Fibroblast of lung (primary cell): ENCODE measurements around the gene SNRNP200. TPM values are rescaled to one million over a fixed set of nuclear protein-coding genes. Genes with fewer than 3 reads are reported as not detected.
"Not testable (repeated sequence)": the region's sequence is repeated elsewhere in the genome, so short reads cannot be mapped to it uniquely, and the experiment has no call there.

Source experiments
- DNase-seq, 2 donors: peaks; one replicate each; pipeline versions ENCODE4 v3.0.0 to v3.0.0-alpha.2; 2010; ENCODE audit warnings: low read depth in 2 of 2
- H2AFZ ChIP-seq: 2 replicates; pipeline ENCODE4 v1.5.1; 2012; ENCODE audit warnings: low read length, control low read depth, inconsistent platforms
- H3K27ac ChIP-seq: 2 replicates; pipeline ENCODE4 v1.5.1; 2011; ENCODE audit warnings: low read length, control low read depth; ENCODE audit not compliant: insufficient read depth
- H3K27me3 ChIP-seq: 2 replicates; pipeline ENCODE4 v1.5.1; 2011; ENCODE audit warnings: mild to moderate bottlenecking, low read length; ENCODE audit not compliant: control insufficient read depth, insufficient read depth
- H3K36me3 ChIP-seq: 2 replicates; pipeline ENCODE4 v1.5.1; 2011; ENCODE audit warnings: low read length; ENCODE audit not compliant: control insufficient read depth, insufficient read depth
- H3K4me1 ChIP-seq: 2 replicates; pipeline ENCODE4 v1.5.1; 2011; ENCODE audit warnings: low read length; ENCODE audit not compliant: control insufficient read depth, insufficient read depth; ENCODE audit errors: extremely low read depth
- H3K4me2 ChIP-seq: 2 replicates; pipeline ENCODE4 v1.5.1; 2011; ENCODE audit warnings: low read length, control low read depth; ENCODE audit not compliant: insufficient read depth; ENCODE audit errors: extremely low read depth
- H3K4me3 ChIP-seq, 4 experiments: fragments of 200-600 bp in 1 of 4; sonication (generic) in 1 of 4; replicated peaks in 1 of 4; 2 replicates each; pipeline ENCODE4 v1.5.1; 2011 to 2016; ENCODE audit warnings: low read length in 4 of 4, low read depth in 3 of 4, mild to moderate bottlenecking in 3 of 4, control low read depth in 2 of 4, inconsistent platforms in 1 of 4, mixed read lengths in 1 of 4; ENCODE audit not compliant: insufficient read depth in 1 of 4; ENCODE audit errors: control extremely low read depth in 1 of 4
- H3K79me2 ChIP-seq: 2 replicates; pipeline ENCODE4 v1.5.1; 2012; ENCODE audit warnings: mild to moderate bottlenecking, low read length, inconsistent platforms; ENCODE audit not compliant: control insufficient read depth, insufficient read depth
- H3K9ac ChIP-seq: 2 replicates; pipeline ENCODE4 v1.5.1; 2011; ENCODE audit warnings: mild to moderate bottlenecking, low read length, control low read depth; ENCODE audit not compliant: insufficient read depth
- H3K9me3 ChIP-seq: 2 replicates; pipeline ENCODE4 v1.5.1; 2012; ENCODE audit warnings: low read depth, low read length; ENCODE audit not compliant: control insufficient read depth, insufficient read depth
- H4K20me1 ChIP-seq: 2 replicates; pipeline ENCODE4 v1.5.1; 2011; ENCODE audit warnings: low read length; ENCODE audit not compliant: control insufficient read depth, insufficient read depth; ENCODE audit errors: extremely low read depth
- CTCF ChIP-seq, 2 donors: IDR thresholded peaks in 1 of 2; conservative IDR thresholded peaks in 1 of 2; 1 replicate in 1 of 2; 2 replicates in 1 of 2; pipeline ENCODE4 v1.5.1; 2011 to 2012; ENCODE audit warnings: low read length in 2 of 2, control low read depth in 1 of 2, inconsistent platforms in 1 of 2, low read depth in 1 of 2, mild to moderate bottlenecking in 1 of 2
- EZH2 ChIP-seq: IDR thresholded peaks from 2 replicates; pipeline ENCODE4 v1.5.1; 2012; ENCODE audit warnings: low read length, control low read depth, mild to moderate bottlenecking; ENCODE audit errors: missing control alignments
- polyA plus RNA-seq, 2 donors: library from polyadenylated mRNA; depleted of rRNA in 1 of 2; stranded (reverse) in 1 of 2; unstranded in 1 of 2; fragments of >200 nt; gene quantifications; 2 replicates each; pipeline ENCODE4 v1.2.1, GENCODE V29; 2011 to 2012; ENCODE audit warnings: missing spikeins in 1 of 2
- total RNA-seq: library from RNA; depleted of rRNA; stranded (reverse); fragments of >200 nt; gene quantifications from 2 replicates; pipeline ENCODE4 v1.2.1, GENCODE V29; 2014

Gene SNRNP200
- total and polyA plus RNA-seq, 2 donors (not counting 1 experiment from before 2014, with no cell fraction given), result 49.4 to 65.0 TPM

DNA sequence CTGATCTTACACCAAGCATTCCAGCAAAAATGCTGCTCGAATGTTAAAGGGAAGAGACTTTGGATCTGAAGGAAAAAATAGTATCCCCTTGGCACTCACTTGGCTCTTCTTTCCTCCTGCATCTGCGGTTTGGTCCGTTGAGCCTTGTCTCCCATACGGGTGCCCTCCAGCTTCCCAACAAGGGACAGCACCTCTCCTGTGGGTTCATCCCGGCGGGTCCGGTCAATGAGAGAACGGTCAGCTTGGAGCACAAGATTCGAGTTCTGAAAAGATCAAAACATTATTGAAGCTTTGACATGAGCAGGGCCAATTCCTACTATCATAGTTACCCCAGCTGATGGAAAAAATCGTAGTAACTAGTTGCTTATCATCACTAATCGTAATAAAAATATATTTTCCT is 740 bp downstream of the SNRNP200 start:
- Histone ChIP-seq H3K36me3 (peaks cover 16% of the 10 kb centered on the region), H4K20me1 (no peaks in the 10 kb centered on the region), H3K4me3 (peak overlapping the region; percentile 62 to 99 (median 95)), H2AFZ (no peak overlapping the region), H3K27ac (peak overlapping the region; percentile 81), H3K79me2 (peaks cover 15% of the 10 kb centered on the region), H3K4me1 (peaks cover 5% of the 10 kb centered on the region), H3K27me3 (no peaks in the 10 kb centered on the region), H3K4me2 (peak overlapping the region; percentile 61), H3K9me3 (no peaks in the 10 kb centered on the region), H3K9ac (no peak overlapping the region)
- TF ChIP-seq CTCF (conservative IDR thresholded peaks at IDR 0.05 in 1 of 2, IDR thresholded peaks at IDR 0.05 in 1 of 2; ENCODE audit: low read depth in 1 of 2, low read length in 2 of 2) (no peak), EZH2 (no peak)
- no peak for DNase-seq

DNA sequence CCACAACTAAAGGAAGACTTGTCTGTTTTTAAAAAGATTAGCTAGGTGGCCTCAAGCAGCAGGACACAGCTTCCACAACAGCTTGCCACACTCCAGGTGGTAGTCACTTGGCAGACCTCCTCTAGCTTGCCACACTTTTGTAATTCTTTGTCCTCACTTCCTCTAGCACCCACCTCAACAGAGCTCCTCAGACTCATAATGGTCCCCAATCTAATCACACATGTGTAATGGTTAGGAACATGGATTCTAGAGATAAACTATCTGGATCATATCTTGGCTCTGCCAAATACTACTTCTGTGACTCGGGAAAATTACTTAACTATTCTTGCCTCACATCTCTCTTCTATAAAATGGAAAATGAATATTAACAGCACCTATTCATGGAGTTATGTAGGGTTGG is 3.5 kb downstream of the SNRNP200 start:
- TF ChIP-seq EZH2 (no peak), CTCF (conservative IDR thresholded peaks at IDR 0.05 in 1 of 2, IDR thresholded peaks at IDR 0.05 in 1 of 2; ENCODE audit: low read depth in 1 of 2, low read length in 2 of 2) (no peak)
- Histone ChIP-seq H2AFZ (no peak overlapping the region), H3K9ac (no peak overlapping the region), H3K4me1 (peaks cover 5% of the 10 kb centered on the region), H3K4me2 (no peak overlapping the region), H4K20me1 (no peaks in the 10 kb centered on the region), H3K4me3 (no peak overlapping the region), H3K9me3 (no peaks in the 10 kb centered on the region), H3K27me3 (no peaks in the 10 kb centered on the region), H3K27ac (no peak overlapping the region), H3K79me2 (peaks cover 15% of the 10 kb centered on the region), H3K36me3 (peaks cover 33% of the 10 kb centered on the region)
- no peak for DNase-seq

- H3K36me3 ChIP-seq, result peaks cover 47% of the 10 kb centered on the region
- no peaks in the 10 kb centered on the region for H3K9me3 ChIP-seq
- no peak overlapping the region for H2AFZ ChIP-seq
- H3K79me2 ChIP-seq, result no peaks in the 10 kb centered on the region
- no peaks in the 10 kb centered on the region for H4K20me1 ChIP-seq
- DNase-seq, result no peak
- TF ChIP-seq CTCF (conservative IDR thresholded peaks at IDR 0.05 in 1 of 2, IDR thresholded peaks at IDR 0.05 in 1 of 2; ENCODE audit: low read depth in 1 of 2, low read length in 2 of 2) (no peak), EZH2 (no peak)
- H3K27me3 ChIP-seq, result no peaks in the 10 kb centered on the region
- no peak overlapping the region for H3K4me3 ChIP-seq
- H3K4me2 ChIP-seq, result no peak overlapping the region
- no peaks in the 10 kb centered on the region for H3K4me1 ChIP-seq
- no peak overlapping the region for H3K9ac ChIP-seq
- no peak overlapping the region for H3K27ac ChIP-seq
Measured at GRCh38 chr2:96296925-96297324, 8.4 kb downstream of the SNRNP200 start.

DNA sequence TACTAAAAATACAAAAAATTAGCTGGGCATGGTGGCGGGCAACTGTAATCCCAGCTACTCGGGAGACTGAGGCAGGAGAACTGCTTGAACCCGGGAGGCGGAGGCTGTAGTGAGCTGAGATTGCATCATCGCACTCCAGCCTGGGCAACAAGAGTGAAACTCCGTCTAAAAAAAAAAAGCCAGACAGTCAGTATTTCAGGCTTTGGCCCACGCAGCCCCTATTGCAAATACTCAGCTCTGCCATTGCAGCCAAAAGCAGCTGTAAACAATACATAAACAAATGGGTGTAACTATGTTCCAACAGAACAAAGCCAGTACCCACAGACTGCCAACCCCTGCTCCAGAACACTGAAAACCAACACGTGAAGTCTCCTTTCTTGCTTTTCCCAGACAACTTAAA is 11.1 kb downstream of the SNRNP200 start:
- not testable (repeated sequence) for H3K9me3 ChIP-seq, H3K4me3 ChIP-seq, H3K9ac ChIP-seq, H3K79me2 ChIP-seq, H3K4me2 ChIP-seq, H3K27me3 ChIP-seq, H2AFZ ChIP-seq, H3K4me1 ChIP-seq, H4K20me1 ChIP-seq, H3K27ac ChIP-seq
- peaks cover 44% of the 10 kb centered on the region for H3K36me3 ChIP-seq
- DNase-seq, result peak in 1 of 2 donors; percentile 4
